Liver (tissue), 9 donors: ENCODE results near the gene MFSD6. TPM values are rescaled to one million over a fixed set of nuclear protein-coding genes. Genes with fewer than 3 reads are reported as not detected.
"Not testable (repeated sequence)": the region's sequence is repeated elsewhere in the genome, so short reads cannot be mapped to it uniquely, and the experiment has no call there.

Source experiments
- DNase-seq: peaks from one replicate; pipeline ENCODE4 v3.0.0-alpha.2; 2017; ENCODE audit warnings: low spot score
- H3K27ac ChIP-seq, 2 donors: one replicate each; pipeline ENCODE4 v1.7.0; 2013; ENCODE audit warnings: inconsistent platforms in 2 of 2, low read length in 2 of 2, control low read depth in 1 of 2, low read depth in 1 of 2, mild to moderate bottlenecking in 1 of 2
- H3K27me3 ChIP-seq, 4 donors: one replicate each; pipeline versions ENCODE4 v1.6.1 to v1.7.0; 2013; ENCODE audit warnings: low read length in 3 of 4, inconsistent platforms in 1 of 4, mild to moderate bottlenecking in 1 of 4, moderate library complexity in 1 of 4; ENCODE audit not compliant: control insufficient read depth in 4 of 4, insufficient read depth in 4 of 4
- H3K36me3 ChIP-seq, 4 donors: one replicate each; pipeline versions ENCODE4 v1.6.1 to v1.7.0; 2013; ENCODE audit warnings: low read length in 3 of 4, mild to moderate bottlenecking in 3 of 4, low read depth in 1 of 4, moderate library complexity in 1 of 4; ENCODE audit not compliant: control insufficient read depth in 4 of 4, insufficient read depth in 3 of 4
- H3K4me1 ChIP-seq, 4 donors: one replicate each; pipeline versions ENCODE4 v1.6.1 to v1.7.0; 2013; ENCODE audit warnings: low read length in 3 of 4, mild to moderate bottlenecking in 3 of 4, moderate library complexity in 1 of 4; ENCODE audit not compliant: control insufficient read depth in 4 of 4, insufficient read depth in 4 of 4
- H3K4me3 ChIP-seq, 3 donors: one replicate each; pipeline versions ENCODE4 v1.6.1 to v1.7.0; 2013; ENCODE audit warnings: low read length in 3 of 3, control low read depth in 1 of 3, low read depth in 1 of 3, mild to moderate bottlenecking in 1 of 3
- H3K9ac ChIP-seq, 2 donors: one replicate each; pipeline ENCODE4 v1.7.0; 2013; ENCODE audit warnings: low read length in 2 of 2, mild to moderate bottlenecking in 2 of 2, moderate library complexity in 2 of 2, control low read depth in 1 of 2, low read depth in 1 of 2
- H3K9me3 ChIP-seq, 4 donors: one replicate each; pipeline versions ENCODE4 v1.6.1 to v1.7.0; 2013; ENCODE audit warnings: low read length in 3 of 4; ENCODE audit not compliant: control insufficient read depth in 4 of 4
- ATF3 ChIP-seq: IDR thresholded peaks from 2 replicates; pipeline ENCODE4 v1.6.1; 2016; ENCODE audit warnings: antibody characterized with exemption
- CTCF ChIP-seq: fragments of 150-350 bp; IDR thresholded peaks from 2 replicates; pipeline ENCODE4 v1.5.1; 2017; ENCODE audit warnings: improper control_type of control experiment, low read depth, low read length; ENCODE audit not compliant: missing input control
- EGR1 ChIP-seq, 2 donors: IDR thresholded peaks; 2 replicates each; pipeline ENCODE4 v1.6.1; 2016 to 2018; ENCODE audit warnings: antibody characterized with exemption in 2 of 2, low read depth in 2 of 2
- FOXA1 ChIP-seq: IDR thresholded peaks from 2 replicates; pipeline ENCODE4 v1.6.1; 2016; ENCODE audit warnings: antibody characterized with exemption
- HNF4G ChIP-seq: IDR thresholded peaks from 2 replicates; pipeline ENCODE4 v1.6.1; 2016; ENCODE audit warnings: antibody characterized with exemption
- JUND ChIP-seq, 2 donors: IDR thresholded peaks; 2 replicates each; pipeline ENCODE4 v1.6.1; 2016; ENCODE audit warnings: antibody characterized with exemption in 2 of 2
- RAD21 ChIP-seq, 2 donors: IDR thresholded peaks; 2 replicates each; pipeline ENCODE4 v1.6.1; 2016; ENCODE audit warnings: antibody characterized with exemption in 2 of 2, mild to moderate bottlenecking in 2 of 2
- RXRA ChIP-seq, 2 donors: IDR thresholded peaks; 2 replicates each; pipeline ENCODE4 v1.6.1; 2017 to 2018; ENCODE audit warnings: antibody characterized with exemption in 2 of 2, mild to moderate bottlenecking in 1 of 2
- TAF1 ChIP-seq: conservative IDR thresholded peaks from 2 replicates; pipeline ENCODE4 v1.6.1; 2016; ENCODE audit warnings: antibody characterized with exemption, mild to moderate bottlenecking
- ZBTB33 ChIP-seq: IDR thresholded peaks from 2 replicates; pipeline ENCODE4 v1.6.1; 2016; ENCODE audit warnings: antibody characterized with exemption
- WGBS: extraction: QIAGEN DNeasy Blood & Tissue Kit; methylation state at CpG from one replicate; pipeline ENCODE4 v1.1.7; 2013; 5-methylcytosine and 5-hydroxymethylcytosine counted together
- polyA plus RNA-seq, 2 donors: library from polyadenylated mRNA; stranded (reverse) in 1 of 2; unstranded in 1 of 2; fragments of 200-250 nt in 1 of 2; fragments of >200 nt in 1 of 2; fragmentation: Nextera tagmentation in 1 of 2; extraction: Ambion mirVana in 1 of 2; gene quantifications; one replicate each; pipeline versions ENCODE4 v1.2.1 to v1.2.3, GENCODE V29; 2013 to 2015
- total RNA-seq, 2 donors: library from RNA; depleted of rRNA; stranded (reverse); fragments of >200 nt; gene quantifications; one replicate each; pipeline ENCODE4 v1.2.3, GENCODE V29; 2014
- TF ChIP-seq, protein P1 (sequence below): IDR thresholded peaks from 2 replicates; pipeline ENCODE4 v1.6.1; 2016; ENCODE audit warnings: antibody characterized with exemption
- donor health status: healthy.
- donor health status: healthy.
- donor health status: healthy.
- donor health status: healthy.
- donor health status: healthy.

Gene MFSD6
- total and polyA plus RNA-seq, 4 donors: 0.83 to 9.5 (median 2.4) TPM

GRCh38 chr2:190506666-190507065 is 98.5 kb downstream of the MFSD6 start:
- TF ChIP-seq CTCF: no peak
- no peak overlapping the region for H3K9ac ChIP-seq
- no peak overlapping the region for H3K4me3 ChIP-seq
- no peaks in the 10 kb centered on the region for H3K4me1 ChIP-seq
- H3K27ac ChIP-seq: no peak overlapping the region
- H3K27me3 ChIP-seq: no peaks in the 10 kb centered on the region
- no peaks in the 10 kb centered on the region for H3K9me3 ChIP-seq
- DNase-seq: no peak
- WGBS: 64% methylated on average over 2 of the region's 2 CpGs
- peaks cover 0 to 3% (median 0%) of the 10 kb centered on the region in 4 donors for H3K36me3 ChIP-seq

DNA sequence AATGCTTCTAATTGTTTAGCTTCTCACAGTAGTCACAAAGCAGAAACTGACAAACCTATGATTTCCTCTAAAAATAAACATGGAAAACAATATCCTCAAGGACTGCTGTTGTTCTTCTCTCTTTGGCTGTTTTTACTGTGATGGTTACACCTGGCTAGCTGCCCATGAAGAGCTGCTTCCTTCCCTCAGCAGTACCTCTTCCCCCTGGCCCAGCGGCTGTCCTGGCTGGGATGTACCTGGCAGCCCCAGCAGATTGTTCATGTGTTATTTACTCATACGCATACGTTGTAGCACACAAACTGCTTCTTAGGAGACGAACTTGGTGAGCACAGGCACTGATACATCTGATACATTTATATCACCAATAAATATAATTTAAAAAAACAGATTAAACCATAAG is 99.0 kb downstream of the MFSD6 start:
- H3K9me3 ChIP-seq: no peaks in the 10 kb centered on the region
- H3K36me3 ChIP-seq: peaks cover 0 to 3% (median 0%) of the 10 kb centered on the region in 4 donors
- no peaks in the 10 kb centered on the region for H3K27me3 ChIP-seq
- no peak overlapping the region for H3K9ac ChIP-seq
- H3K4me1 ChIP-seq: no peaks in the 10 kb centered on the region
- 81% methylated on average over 4 of the region's 4 CpGs for WGBS
- no peak for TF ChIP-seq TAF1
- no peak for TF ChIP-seq FOXA1
- TF ChIP-seq HNF4G: no peak
- TF ChIP-seq RXRA (IDR thresholded peaks at IDR 0.05): no peak
- TF ChIP-seq, protein P1, sequence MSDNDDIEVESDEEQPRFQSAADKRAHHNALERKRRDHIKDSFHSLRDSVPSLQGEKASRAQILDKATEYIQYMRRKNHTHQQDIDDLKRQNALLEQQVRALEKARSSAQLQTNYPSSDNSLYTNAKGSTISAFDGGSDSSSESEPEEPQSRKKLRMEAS: no peak
- TF ChIP-seq ATF3: no peak
- TF ChIP-seq EGR1 (IDR thresholded peaks at IDR 0.05; ENCODE audit: low read depth in 2 of 2): no peak
- no peak for TF ChIP-seq JUND (IDR thresholded peaks at IDR 0.05)
- TF ChIP-seq CTCF: no peak
- TF ChIP-seq RAD21 (IDR thresholded peaks at IDR 0.05): no peak
- TF ChIP-seq ZBTB33: no peak
- H3K27ac ChIP-seq: no peak overlapping the region
- DNase-seq: no peak
- H3K4me3 ChIP-seq: no peak overlapping the region

GRCh38 chr2:190509895-190510294 is 101.7 kb downstream of the MFSD6 start:
- H3K4me1 ChIP-seq, H3K9ac ChIP-seq, H3K9me3 ChIP-seq, H3K27me3 ChIP-seq, DNase-seq, H3K36me3 ChIP-seq, H3K27ac ChIP-seq, H3K4me3 ChIP-seq: not testable (repeated sequence)
- 93% methylated on average over 5 of the region's 5 CpGs for WGBS
